ENCODE results near the gene GAPVD1. TPM values are rescaled to one million over a fixed set of nuclear protein-coding genes. Genes with fewer than 3 reads are reported as not detected.

GAPVD1 gene
- total RNA-seq, 1 experiment from 2014 or later = 39.5 TPM

DNA sequence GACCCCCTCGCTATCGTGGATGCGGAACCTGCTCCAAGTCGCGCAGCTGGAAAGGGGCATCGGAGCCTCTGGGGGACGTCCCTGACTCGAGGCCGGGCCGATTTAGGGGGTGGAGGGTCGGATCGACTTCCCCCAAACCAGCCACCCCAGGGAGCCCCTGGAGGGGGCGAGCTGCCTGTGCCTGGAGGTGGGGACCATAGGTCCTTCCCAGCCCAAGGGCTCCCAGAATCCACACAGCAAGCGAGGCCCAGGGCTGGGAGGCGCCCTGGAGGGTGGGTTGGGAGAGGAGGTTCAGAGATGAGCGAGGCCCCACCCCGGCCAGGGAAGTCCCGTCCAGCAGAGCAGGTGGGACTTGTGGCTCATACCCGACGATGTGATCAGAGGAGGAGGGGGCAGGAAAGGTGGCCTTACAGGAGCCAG, 147.6 kb downstream of the GAPVD1 start:
- no peak overlapping the region for H3K4me2 ChIP-seq (ENCODE audit: insufficient read depth, insufficient read length, low read length)
- no peak overlapping the region for H3K27ac ChIP-seq (ENCODE audit: insufficient read length, low read depth, low read length)
- H3K4me1 ChIP-seq (ENCODE audit: insufficient read depth, low read length) = no peaks in the 10 kb centered on the region; the same call in 1 of the 2 replicates
- H3K23ac ChIP-seq (ENCODE audit: insufficient read length, low read depth, low read length) = no peak overlapping the region
- Mint-ChIP-seq H3K4me1 (peaks cover 7 to 18% of the 10 kb centered on the region in 2 experiments), H3K27me3 (ENCODE audit: low read depth) (peaks cover 44% of the 10 kb centered on the region), H3K36me3 (ENCODE audit: insufficient read depth in 1 of 3, low read depth in 3 of 3) (no peaks in the 10 kb centered on the region; a peak in 1 of 7 replicates), H3K27ac (no peak overlapping the region), H3K4me3 (peak overlapping the region; percentile 56 to 78; a peak in 3 of 5 replicates), H3K9me3 (no peaks in the 10 kb centered on the region; a peak in 1 of 5 replicates)
- H4K8ac ChIP-seq (replicated peaks; ENCODE audit: insufficient read length, low read depth, low read length) = no peak overlapping the region
- H2BK12ac ChIP-seq (ENCODE audit: insufficient read length, low read depth, low read length) = no peak overlapping the region
- H3K9ac ChIP-seq (ENCODE audit: extremely low read depth, insufficient read length, low read length) = no peak overlapping the region
- no peaks in the 10 kb centered on the region for H3K79me2 ChIP-seq (ENCODE audit: insufficient read depth, low read length)
- H3K56ac ChIP-seq (ENCODE audit: insufficient read length, low read depth, low read length) = no peak overlapping the region
- no peak for TF ChIP-seq CTCF (conservative IDR thresholded peaks at IDR 0.05)
- H3K27me3 ChIP-seq (ENCODE audit: insufficient read depth, low read length) = no peaks in the 10 kb centered on the region
- H3K9me3 ChIP-seq (ENCODE audit: control insufficient read depth, low read depth, low read length) = no peaks in the 10 kb centered on the region
- H2BK120ac ChIP-seq (ENCODE audit: low read depth, low read length, poor library complexity, severe bottlenecking) = no peak overlapping the region
- no peaks in the 10 kb centered on the region for H3K79me1 ChIP-seq (ENCODE audit: insufficient read depth, low read depth, low read length, poor library complexity, severe bottlenecking)
- H2BK15ac ChIP-seq (ENCODE audit: low read depth, low read length) = no peak overlapping the region
- no peak overlapping the region for H3K14ac ChIP-seq (ENCODE audit: insufficient read depth, low read length)
- H3K4ac ChIP-seq (ENCODE audit: low read depth, low read length) = no peak overlapping the region
- H4K91ac ChIP-seq (ENCODE audit: insufficient read length, low read depth, low read length) = no peak overlapping the region
- no peak overlapping the region for H2AFZ ChIP-seq (ENCODE audit: low read length)
- no peak overlapping the region for H2AK5ac ChIP-seq (ENCODE audit: insufficient read length, low read length)
- H3K18ac ChIP-seq (ENCODE audit: insufficient read length, low read depth, low read length) = no peak overlapping the region
- H3K23me2 ChIP-seq (ENCODE audit: insufficient read length, low read depth, low read length, poor library complexity, severe bottlenecking) = peaks cover 6% of the 10 kb centered on the region
- H4K20me1 ChIP-seq (ENCODE audit: control insufficient read depth, insufficient read depth, insufficient read length) = no peaks in the 10 kb centered on the region
- H3T11ph ChIP-seq (ENCODE audit: low read length) = no peak overlapping the region
- H4K5ac ChIP-seq (ENCODE audit: insufficient read length, low read depth, low read length) = no peak overlapping the region
- H2BK5ac ChIP-seq (ENCODE audit: insufficient read length, low read length) = no peak overlapping the region
- no CpG with 5 or more reads among the region's 20 CpGs for WGBS (ENCODE audit: extremely low coverage, insufficient read length, low lambda C conversion rate)
- peak; percentile 66 for DNase-seq
- H2BK20ac ChIP-seq (ENCODE audit: low read depth, low read length, poor library complexity, severe bottlenecking) = no peak overlapping the region

Data from H9 (cell line).